CD14-positive monocyte (primary cell): ENCODE measurements around the gene WSB1. TPM values are rescaled to one million over a fixed set of nuclear protein-coding genes. Genes with fewer than 3 reads are reported as not detected.

ENCODE experiments used
- DNase-seq, 3 donors: peaks; one replicate each; pipeline ENCODE4 v3.0.0-alpha.2; 2011 to 2022
- H2AFZ ChIP-seq: 2 replicates; pipeline ENCODE4 v1.6.0; 2012; ENCODE audit warnings: mild to moderate bottlenecking, low read depth, low read length, inconsistent platforms; ENCODE audit not compliant: insufficient read depth, poor library complexity, severe bottlenecking
- H3K27ac ChIP-seq, 2 donors: 1 replicate in 1 of 2; 2 replicates in 1 of 2; pipeline ENCODE4 v1.5.1; 2012 to 2013; ENCODE audit warnings: low read length in 2 of 2, control low read depth in 1 of 2, inconsistent platforms in 1 of 2, low read depth in 1 of 2, mild to moderate bottlenecking in 1 of 2
- H3K27me3 ChIP-seq, 2 donors: one replicate each; pipeline versions ENCODE4 v1.6.0 to v1.6.1; 2011 to 2013; ENCODE audit warnings: low read length in 2 of 2; ENCODE audit not compliant: control insufficient read depth in 2 of 2, insufficient read depth in 2 of 2
- H3K36me3 ChIP-seq, 2 donors: replicated peaks in 1 of 2; 1 replicate in 1 of 2; 2 replicates in 1 of 2; pipeline versions ENCODE4 v1.5.1 to v1.6.1; 2012 to 2013; ENCODE audit warnings: low read length in 2 of 2, control low read depth in 1 of 2, inconsistent platforms in 1 of 2, mild to moderate bottlenecking in 1 of 2; ENCODE audit not compliant: insufficient read depth in 2 of 2, control insufficient read depth in 1 of 2
- H3K4me1 ChIP-seq, 2 donors: 1 replicate in 1 of 2; 2 replicates in 1 of 2; pipeline versions ENCODE4 v1.5.1 to v1.6.1; 2012 to 2013; ENCODE audit warnings: low read length in 2 of 2, control low read depth in 1 of 2, inconsistent platforms in 1 of 2, mild to moderate bottlenecking in 1 of 2, moderate library complexity in 1 of 2; ENCODE audit not compliant: insufficient read depth in 2 of 2, control insufficient read depth in 1 of 2
- H3K4me2 ChIP-seq: replicated peaks from 2 replicates; pipeline ENCODE3; 2012; ENCODE audit warnings: low read length, moderate library complexity, mild to moderate bottlenecking; ENCODE audit not compliant: poor library complexity, severe bottlenecking; ENCODE audit errors: extremely low read depth
- H3K4me3 ChIP-seq, 3 experiments: fragments of 200-600 bp in 1 of 3; sonication (generic) in 1 of 3; replicated peaks in 1 of 3; 1 replicate in 2 of 3; 2 replicates in 1 of 3; pipeline ENCODE4 v1.5.1; 2011 to 2013; ENCODE audit warnings: low read length in 3 of 3, mild to moderate bottlenecking in 3 of 3, control low read depth in 2 of 3, low read depth in 2 of 3, inconsistent platforms in 1 of 3, moderate library complexity in 1 of 3
- H3K79me2 ChIP-seq: 2 replicates; pipeline ENCODE4 v1.6.0; 2012; ENCODE audit warnings: mild to moderate bottlenecking, control low read depth, inconsistent platforms, low read length, moderate library complexity; ENCODE audit not compliant: insufficient read depth
- H3K9ac ChIP-seq: 2 replicates; pipeline ENCODE4 v1.6.0; 2017; ENCODE audit warnings: low read length, mild to moderate bottlenecking; ENCODE audit not compliant: insufficient read depth, poor library complexity, severe bottlenecking
- H3K9me3 ChIP-seq, 2 donors: replicated peaks in 1 of 2; 1 replicate in 1 of 2; 2 replicates in 1 of 2; pipeline versions ENCODE4 v1.5.1 to v1.6.1; 2012 to 2013; ENCODE audit warnings: low read length in 2 of 2, control low read depth in 1 of 2; ENCODE audit not compliant: control insufficient read depth in 1 of 2, insufficient read depth in 1 of 2
- H4K20me1 ChIP-seq: 2 replicates; pipeline ENCODE4 v1.6.0; 2012; ENCODE audit warnings: mild to moderate bottlenecking, low read length, control low read depth, moderate library complexity; ENCODE audit not compliant: insufficient read depth
- H3K27ac Mint-ChIP-seq, 7 donors: one replicate each; pipeline ENCODE4 v1.8.0; 2020; ENCODE audit warnings: mild to moderate bottlenecking in 7 of 7, mixed read lengths in 7 of 7, moderate library complexity in 6 of 7, inconsistent platforms in 2 of 7
- H3K27me3 Mint-ChIP-seq, 3 donors: one replicate each; pipeline ENCODE4 v1.8.0; 2021 to 2022; ENCODE audit warnings: low read depth in 3 of 3, mild to moderate bottlenecking in 3 of 3, mixed read lengths in 3 of 3, moderate library complexity in 3 of 3, inconsistent platforms in 1 of 3
- H3K36me3 Mint-ChIP-seq, 2 donors: one replicate each; pipeline ENCODE4 v1.8.0; 2020; ENCODE audit warnings: mixed read lengths in 2 of 2, inconsistent platforms in 1 of 2, mild to moderate bottlenecking in 1 of 2
- H3K4me1 Mint-ChIP-seq: one replicate; pipeline ENCODE4 v1.8.0; 2020; ENCODE audit warnings: mild to moderate bottlenecking, mixed read lengths
- H3K4me3 Mint-ChIP-seq, 2 donors: one replicate each; pipeline ENCODE4 v1.8.0; 2020; ENCODE audit warnings: mild to moderate bottlenecking in 2 of 2, mixed read lengths in 2 of 2, moderate library complexity in 1 of 2
- H3K9me3 Mint-ChIP-seq, 7 donors: one replicate each; pipeline ENCODE4 v1.8.0; 2020 to 2022; ENCODE audit warnings: mixed read lengths in 7 of 7, mild to moderate bottlenecking in 6 of 7, moderate library complexity in 6 of 7, inconsistent platforms in 2 of 7
- WGBS: methylation state at CpG from one replicate; pipeline ENCODE4 v1.1.5; 2013; ENCODE audit warnings: missing lambda C conversion rate; ENCODE audit not compliant: insufficient coverage; 5-methylcytosine and 5-hydroxymethylcytosine counted together
- intact Hi-C, 2 donors: fragments of 100-400 bp; cut with micrococcal nuclease; formaldehyde crosslinking; loops; one replicate each; pipeline versions ENCODE4 v1.15.0 to v1.15.1; 2023
- polyA plus RNA-seq, 3 donors: library from polyadenylated mRNA; depleted of rRNA in 1 of 3; unstranded in 2 of 3; stranded (reverse) in 1 of 3; fragments of 300-500 nt in 2 of 3; fragments of >200 nt in 1 of 3; fragmentation: Illumina TruSeq in 2 of 3; gene quantifications; 1 replicate in 2 of 3; 2 replicates in 1 of 3; pipeline ENCODE4 v1.2.3, GENCODE V29; 2012 to 2021
- TF ChIP-seq, protein P1 (sequence below): fragments of 200-600 bp; IDR thresholded peaks from one replicate; pipeline ENCODE4 v1.8.0; 2022; ENCODE audit warnings: antibody characterized with exemption, mild to moderate bottlenecking

Gene WSB1
- polyA plus RNA-seq, 3 donors, result 220 to 368 (median 296) TPM

DNA sequence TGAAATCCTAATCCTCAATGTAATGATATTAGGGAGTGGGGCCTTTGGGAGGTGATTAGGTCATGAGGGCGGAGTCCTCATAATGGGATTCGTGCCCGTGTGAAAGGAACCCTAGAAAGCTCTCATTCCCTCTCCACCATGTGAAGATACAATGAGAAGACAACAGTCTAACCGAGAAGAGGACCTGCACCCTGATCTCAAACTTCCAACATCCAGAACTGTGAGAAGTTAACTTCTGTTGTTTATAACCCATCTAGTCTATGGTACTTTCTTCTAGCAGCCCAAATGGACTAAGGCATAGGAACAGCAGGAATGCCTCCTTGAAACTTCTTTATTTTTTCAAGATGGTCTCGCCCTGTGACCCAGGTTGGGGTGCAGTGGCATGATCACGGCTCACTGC, 24.7 kb downstream of the WSB1 start:
- DNase-seq, result no peak
- H3K27ac ChIP-seq, result peak overlapping the region in 1 of 2 donors; percentile 45
- WGBS, result 92% methylated on average over 2 of the region's 6 CpGs
- H3K36me3 ChIP-seq, result peaks cover 47 to 60% of the 10 kb centered on the region in 2 donors
- Mint-ChIP-seq H3K27ac (peak overlapping the region in 3 of 7 donors; percentile 46 to 75 (median 50)), H3K36me3 (peaks cover 49 to 60% of the 10 kb centered on the region in 2 donors), H3K4me1 (peaks cover 26% of the 10 kb centered on the region), H3K27me3 (no peaks in the 10 kb centered on the region), H3K4me3 (no peak overlapping the region), H3K9me3 (no peaks in the 10 kb centered on the region)
- H3K4me3 ChIP-seq, result no peak overlapping the region
- intact Hi-C loops, result no loop called here
- no peaks in the 10 kb centered on the region for H3K9me3 ChIP-seq
- no peak overlapping the region for H3K4me2 ChIP-seq
- peaks cover 8 to 15% of the 10 kb centered on the region in 2 donors for H3K4me1 ChIP-seq
- no peak overlapping the region for H2AFZ ChIP-seq
- H3K27me3 ChIP-seq, result no peaks in the 10 kb centered on the region
- peaks cover 59% of the 10 kb centered on the region for H4K20me1 ChIP-seq
- TF ChIP-seq, protein P1, sequence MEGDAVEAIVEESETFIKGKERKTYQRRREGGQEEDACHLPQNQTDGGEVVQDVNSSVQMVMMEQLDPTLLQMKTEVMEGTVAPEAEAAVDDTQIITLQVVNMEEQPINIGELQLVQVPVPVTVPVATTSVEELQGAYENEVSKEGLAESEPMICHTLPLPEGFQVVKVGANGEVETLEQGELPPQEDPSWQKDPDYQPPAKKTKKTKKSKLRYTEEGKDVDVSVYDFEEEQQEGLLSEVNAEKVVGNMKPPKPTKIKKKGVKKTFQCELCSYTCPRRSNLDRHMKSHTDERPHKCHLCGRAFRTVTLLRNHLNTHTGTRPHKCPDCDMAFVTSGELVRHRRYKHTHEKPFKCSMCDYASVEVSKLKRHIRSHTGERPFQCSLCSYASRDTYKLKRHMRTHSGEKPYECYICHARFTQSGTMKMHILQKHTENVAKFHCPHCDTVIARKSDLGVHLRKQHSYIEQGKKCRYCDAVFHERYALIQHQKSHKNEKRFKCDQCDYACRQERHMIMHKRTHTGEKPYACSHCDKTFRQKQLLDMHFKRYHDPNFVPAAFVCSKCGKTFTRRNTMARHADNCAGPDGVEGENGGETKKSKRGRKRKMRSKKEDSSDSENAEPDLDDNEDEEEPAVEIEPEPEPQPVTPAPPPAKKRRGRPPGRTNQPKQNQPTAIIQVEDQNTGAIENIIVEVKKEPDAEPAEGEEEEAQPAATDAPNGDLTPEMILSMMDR, result no peak
- H3K9ac ChIP-seq, result no peak overlapping the region
- peaks cover 5% of the 10 kb centered on the region for H3K79me2 ChIP-seq

DNA sequence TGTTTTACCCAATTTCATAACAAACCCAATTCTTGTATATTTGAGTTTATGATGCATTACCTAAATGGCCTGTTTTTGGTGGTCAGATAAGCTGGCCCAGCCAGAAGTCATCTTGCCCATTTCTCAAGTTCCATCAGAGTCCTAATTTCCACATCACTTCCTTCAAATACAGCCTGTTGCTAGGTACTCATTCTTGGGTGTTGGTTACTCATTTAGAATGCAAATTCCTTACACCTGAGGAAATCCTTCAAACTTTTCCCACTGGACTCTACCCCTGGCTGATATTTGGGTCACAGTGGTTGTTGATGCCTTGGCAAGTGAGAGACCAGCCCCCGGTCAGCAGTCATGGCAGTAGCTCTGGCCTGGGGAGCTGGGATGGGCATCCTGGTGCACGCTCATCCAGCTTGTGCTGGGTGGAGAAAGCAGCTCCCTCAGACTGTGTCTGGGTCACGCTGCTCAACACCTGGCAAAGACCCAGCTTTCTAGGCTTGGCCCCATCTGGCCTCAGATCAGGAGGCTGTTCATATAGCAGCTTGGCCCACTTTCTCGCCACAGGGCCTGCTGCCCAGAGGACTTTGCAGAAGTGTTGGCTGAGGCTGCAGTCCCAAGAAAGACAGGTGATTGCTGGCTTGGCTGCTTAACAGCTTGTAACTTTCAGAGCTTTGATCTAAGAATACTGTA, 25.8 kb downstream of the WSB1 start:
- intact Hi-C loops, result no loop called here
- peaks cover 11 to 19% of the 10 kb centered on the region in 2 donors for H3K4me1 ChIP-seq
- no peak for DNase-seq
- H3K4me3 ChIP-seq, result no peak overlapping the region
- H3K27me3 ChIP-seq, result no peaks in the 10 kb centered on the region
- Mint-ChIP-seq H3K27ac (peak overlapping the region in 6 of 7 donors; percentile 30 to 78 (median 65)), H3K4me3 (no peak overlapping the region), H3K27me3 (no peaks in the 10 kb centered on the region), H3K9me3 (no peaks in the 10 kb centered on the region), H3K36me3 (peaks cover 40 to 50% of the 10 kb centered on the region in 2 donors), H3K4me1 (peaks cover 34% of the 10 kb centered on the region)
- TF ChIP-seq, protein P1, result no peak
- H3K36me3 ChIP-seq, result peaks cover 37 to 49% of the 10 kb centered on the region in 2 donors
- no peak overlapping the region for H2AFZ ChIP-seq
- no peaks in the 10 kb centered on the region for H3K79me2 ChIP-seq
- H3K27ac ChIP-seq, result peak overlapping the region in 1 of 2 donors; percentile 61
- H3K4me2 ChIP-seq, result no peak overlapping the region
- 71% methylated on average over 3 of the region's 4 CpGs for WGBS
- H4K20me1 ChIP-seq, result peaks cover 50% of the 10 kb centered on the region
- H3K9me3 ChIP-seq, result no peaks in the 10 kb centered on the region
- H3K9ac ChIP-seq, result no peak overlapping the region
